ENCODE results near the gene CABP7.

The CABP7 gene

DNA sequence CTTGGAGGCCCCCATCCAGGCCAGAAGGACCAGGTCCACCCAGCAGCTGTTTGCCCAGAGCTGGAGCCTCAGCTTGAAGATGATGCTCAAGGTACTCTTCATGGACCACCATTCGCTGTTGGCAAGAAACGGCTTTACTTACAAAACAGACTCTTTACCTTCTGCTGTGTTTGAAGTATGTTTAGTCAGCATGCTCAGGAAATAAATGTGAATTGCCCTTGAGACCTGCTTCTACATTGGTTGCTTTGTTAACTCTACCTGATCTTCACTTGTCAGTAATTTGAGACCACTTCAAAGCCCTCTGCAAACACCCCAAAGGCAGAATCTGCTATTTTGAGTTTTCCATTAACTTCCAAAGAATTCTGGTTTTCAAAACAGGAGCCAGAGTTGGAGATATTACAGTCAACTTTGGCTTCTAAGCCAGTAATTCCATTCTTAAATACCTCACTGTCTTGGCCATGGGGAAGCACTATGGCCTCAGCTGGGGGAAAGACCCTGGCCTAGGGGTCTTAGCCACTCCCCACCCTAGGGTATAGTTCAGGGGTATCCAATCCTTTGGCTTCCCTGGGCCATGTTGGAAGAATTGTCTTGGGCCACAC lies 50.0 kb downstream of the CABP7 start:
- Histone ChIP-seq H3K27me3 (ENCODE audit: insufficient read depth, low read length, poor library complexity) (no peaks in the 10 kb centered on the region), H3K9me3 (ENCODE audit: insufficient read depth, low read length, severe bottlenecking) (no peaks in the 10 kb centered on the region), H3K27ac (ENCODE audit: low read length) (no peak overlapping the region), H3K79me2 (ENCODE audit: insufficient read depth, low read length) (peaks cover 40% of the 10 kb centered on the region), H4K20me1 (ENCODE audit: insufficient read depth, low read length) (peaks cover 6% of the 10 kb centered on the region; the same call in 1 of the 2 replicates), H3K9ac (ENCODE audit: low read depth, low read length) (no peak overlapping the region), H3K36me3 (ENCODE audit: insufficient read depth, low read length) (peaks cover 20% of the 10 kb centered on the region), H2AFZ (ENCODE audit: low read depth, low read length) (no peak overlapping the region), H3K4me2 (ENCODE audit: insufficient read depth, low read length) (no peak overlapping the region), H3K4me3 (ENCODE audit: low read depth in 1 of 2, low read length in 2 of 2) (no peak overlapping the region), H3K4me1 (ENCODE audit: insufficient read depth, low read length) (peaks cover 29% of the 10 kb centered on the region)
- DNase-seq (no peak), ATAC-seq (ENCODE audit: insufficient read depth, low read depth) (no peak)
- no peak for TF ChIP-seq EZH2 (IDR thresholded peaks at IDR 0.05; ENCODE audit: borderline replicate concordance, low read depth, low read length, severe bottlenecking)
- TF ChIP-seq, protein P1, sequence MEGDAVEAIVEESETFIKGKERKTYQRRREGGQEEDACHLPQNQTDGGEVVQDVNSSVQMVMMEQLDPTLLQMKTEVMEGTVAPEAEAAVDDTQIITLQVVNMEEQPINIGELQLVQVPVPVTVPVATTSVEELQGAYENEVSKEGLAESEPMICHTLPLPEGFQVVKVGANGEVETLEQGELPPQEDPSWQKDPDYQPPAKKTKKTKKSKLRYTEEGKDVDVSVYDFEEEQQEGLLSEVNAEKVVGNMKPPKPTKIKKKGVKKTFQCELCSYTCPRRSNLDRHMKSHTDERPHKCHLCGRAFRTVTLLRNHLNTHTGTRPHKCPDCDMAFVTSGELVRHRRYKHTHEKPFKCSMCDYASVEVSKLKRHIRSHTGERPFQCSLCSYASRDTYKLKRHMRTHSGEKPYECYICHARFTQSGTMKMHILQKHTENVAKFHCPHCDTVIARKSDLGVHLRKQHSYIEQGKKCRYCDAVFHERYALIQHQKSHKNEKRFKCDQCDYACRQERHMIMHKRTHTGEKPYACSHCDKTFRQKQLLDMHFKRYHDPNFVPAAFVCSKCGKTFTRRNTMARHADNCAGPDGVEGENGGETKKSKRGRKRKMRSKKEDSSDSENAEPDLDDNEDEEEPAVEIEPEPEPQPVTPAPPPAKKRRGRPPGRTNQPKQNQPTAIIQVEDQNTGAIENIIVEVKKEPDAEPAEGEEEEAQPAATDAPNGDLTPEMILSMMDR (IDR thresholded peaks at IDR 0.05; ENCODE audit: borderline replicate concordance, extremely low read depth, low read length, poor library complexity, severe bottlenecking), result no peak

DNA sequence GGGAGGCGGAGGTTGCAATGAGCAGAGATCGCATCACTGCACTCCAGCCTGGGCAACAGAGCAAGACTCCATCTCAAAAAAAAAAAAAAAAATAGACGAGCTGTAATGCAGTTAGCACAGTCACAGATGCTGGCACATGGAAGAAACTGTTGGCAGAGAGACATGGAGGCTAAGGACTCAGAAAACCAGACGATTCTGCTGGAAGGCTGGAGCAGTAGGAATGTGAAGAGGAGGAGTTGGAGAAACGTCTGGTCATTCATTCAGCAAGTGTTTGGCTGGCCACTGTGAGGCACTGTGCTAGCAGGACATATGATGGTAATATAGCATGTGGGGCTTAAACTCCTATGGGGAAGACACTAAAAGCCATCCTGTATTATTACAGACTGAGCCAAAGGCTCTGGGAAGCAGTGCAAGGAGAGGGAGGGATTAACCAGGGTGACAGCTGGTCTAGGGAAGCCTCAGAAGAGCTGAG lies 52.4 kb downstream of the CABP7 start:
- Histone ChIP-seq H3K4me3 (ENCODE audit: low read depth in 1 of 2, low read length in 2 of 2) (no peak overlapping the region), H4K20me1 (ENCODE audit: insufficient read depth, low read length) (peaks cover 6% of the 10 kb centered on the region; the same call in 1 of the 2 replicates), H3K9me3 (ENCODE audit: insufficient read depth, low read length, severe bottlenecking) (no peaks in the 10 kb centered on the region), H3K27me3 (ENCODE audit: insufficient read depth, low read length, poor library complexity) (no peaks in the 10 kb centered on the region), H2AFZ (ENCODE audit: low read depth, low read length) (no peak overlapping the region), H3K79me2 (ENCODE audit: insufficient read depth, low read length) (peaks cover 20% of the 10 kb centered on the region), H3K4me1 (ENCODE audit: insufficient read depth, low read length) (peaks cover 12% of the 10 kb centered on the region), H3K4me2 (ENCODE audit: insufficient read depth, low read length) (no peak overlapping the region), H3K9ac (ENCODE audit: low read depth, low read length) (no peak overlapping the region), H3K36me3 (ENCODE audit: insufficient read depth, low read length) (peaks cover 20% of the 10 kb centered on the region), H3K27ac (ENCODE audit: low read length) (no peak overlapping the region)
- DNase-seq (no peak), ATAC-seq (ENCODE audit: insufficient read depth, low read depth) (no peak)
- TF ChIP-seq EZH2 (IDR thresholded peaks at IDR 0.05; ENCODE audit: borderline replicate concordance, low read depth, low read length, severe bottlenecking), result no peak
- TF ChIP-seq, protein P1 (IDR thresholded peaks at IDR 0.05; ENCODE audit: borderline replicate concordance, extremely low read depth, low read length, poor library complexity, severe bottlenecking), result peak; percentile 44

DNA sequence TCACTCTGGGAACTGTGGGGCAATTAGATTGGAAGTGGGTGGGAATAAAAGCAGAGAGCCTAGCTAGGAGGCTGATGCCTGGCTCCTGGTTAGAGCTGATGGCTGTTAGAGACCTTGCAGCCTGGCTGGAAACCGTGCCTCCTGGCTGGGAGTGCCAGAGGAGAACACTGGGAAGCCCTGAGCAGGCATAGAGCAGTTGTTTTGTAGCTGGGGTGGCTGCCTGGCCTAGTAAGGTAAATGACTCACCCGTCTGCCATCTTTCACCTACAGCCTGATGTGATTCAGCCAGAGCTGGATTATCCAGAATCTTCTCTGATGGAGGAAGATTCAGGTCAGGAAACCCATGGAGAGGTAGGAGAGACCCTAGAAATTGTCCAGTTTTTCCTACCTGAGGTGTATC lies 53.4 kb downstream of the CABP7 start:
- Histone ChIP-seq H3K9me3 (ENCODE audit: insufficient read depth, low read length, severe bottlenecking) (no peaks in the 10 kb centered on the region), H3K4me2 (ENCODE audit: insufficient read depth, low read length) (no peak overlapping the region), H4K20me1 (ENCODE audit: insufficient read depth, low read length) (peaks cover 2% of the 10 kb centered on the region; the same call in 1 of the 2 replicates), H3K36me3 (ENCODE audit: insufficient read depth, low read length) (peaks cover 17% of the 10 kb centered on the region), H3K4me3 (ENCODE audit: low read depth in 1 of 2, low read length in 2 of 2) (no peak overlapping the region), H3K4me1 (ENCODE audit: insufficient read depth, low read length) (peaks cover 6% of the 10 kb centered on the region), H3K79me2 (ENCODE audit: insufficient read depth, low read length) (peaks cover 10% of the 10 kb centered on the region), H3K9ac (ENCODE audit: low read depth, low read length) (no peak overlapping the region), H3K27ac (ENCODE audit: low read length) (no peak overlapping the region), H2AFZ (ENCODE audit: low read depth, low read length) (no peak overlapping the region), H3K27me3 (ENCODE audit: insufficient read depth, low read length, poor library complexity) (no peaks in the 10 kb centered on the region)
- no peak for DNase-seq
- no peak for TF ChIP-seq EZH2 (IDR thresholded peaks at IDR 0.05; ENCODE audit: borderline replicate concordance, low read depth, low read length, severe bottlenecking)
- TF ChIP-seq, protein P1 (IDR thresholded peaks at IDR 0.05; ENCODE audit: borderline replicate concordance, extremely low read depth, low read length, poor library complexity, severe bottlenecking), result no peak
- no peak for ATAC-seq (ENCODE audit: insufficient read depth, low read depth)
